GM12874 (cell line): ENCODE measurements around the gene TPRN.

Source experiments
- TF ChIP-seq, protein P1 (sequence below): IDR thresholded peaks from 2 replicates; pipeline ENCODE4 v1.5.1; 2011; ENCODE audit warnings: low read depth, mild to moderate bottlenecking, control low read depth, low read length, moderate library complexity; ENCODE audit not compliant: insufficient read depth

The TPRN gene

DNA sequence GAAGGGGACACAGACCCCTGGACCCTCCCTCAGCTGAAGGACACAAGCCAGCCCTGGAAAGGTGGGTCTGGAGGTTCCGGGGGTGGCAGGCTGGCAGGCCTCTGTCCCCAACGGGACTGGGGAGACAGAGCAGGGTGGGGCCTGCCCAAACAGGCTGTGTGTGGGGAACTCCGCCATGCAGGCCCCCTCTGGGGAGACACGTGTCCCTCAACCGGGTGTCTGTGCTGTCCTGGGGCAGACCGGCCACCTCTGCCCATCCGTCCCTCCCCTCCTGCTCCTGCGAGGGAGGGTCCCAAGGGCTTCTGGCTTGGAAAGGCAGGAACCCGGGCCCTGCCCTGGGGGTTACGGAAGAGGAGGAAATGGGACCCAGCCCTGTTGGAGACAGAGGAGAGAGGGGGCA lies 31.6 kb upstream of the TPRN start:
- TF ChIP-seq, protein P1, sequence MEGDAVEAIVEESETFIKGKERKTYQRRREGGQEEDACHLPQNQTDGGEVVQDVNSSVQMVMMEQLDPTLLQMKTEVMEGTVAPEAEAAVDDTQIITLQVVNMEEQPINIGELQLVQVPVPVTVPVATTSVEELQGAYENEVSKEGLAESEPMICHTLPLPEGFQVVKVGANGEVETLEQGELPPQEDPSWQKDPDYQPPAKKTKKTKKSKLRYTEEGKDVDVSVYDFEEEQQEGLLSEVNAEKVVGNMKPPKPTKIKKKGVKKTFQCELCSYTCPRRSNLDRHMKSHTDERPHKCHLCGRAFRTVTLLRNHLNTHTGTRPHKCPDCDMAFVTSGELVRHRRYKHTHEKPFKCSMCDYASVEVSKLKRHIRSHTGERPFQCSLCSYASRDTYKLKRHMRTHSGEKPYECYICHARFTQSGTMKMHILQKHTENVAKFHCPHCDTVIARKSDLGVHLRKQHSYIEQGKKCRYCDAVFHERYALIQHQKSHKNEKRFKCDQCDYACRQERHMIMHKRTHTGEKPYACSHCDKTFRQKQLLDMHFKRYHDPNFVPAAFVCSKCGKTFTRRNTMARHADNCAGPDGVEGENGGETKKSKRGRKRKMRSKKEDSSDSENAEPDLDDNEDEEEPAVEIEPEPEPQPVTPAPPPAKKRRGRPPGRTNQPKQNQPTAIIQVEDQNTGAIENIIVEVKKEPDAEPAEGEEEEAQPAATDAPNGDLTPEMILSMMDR, result no peak

DNA sequence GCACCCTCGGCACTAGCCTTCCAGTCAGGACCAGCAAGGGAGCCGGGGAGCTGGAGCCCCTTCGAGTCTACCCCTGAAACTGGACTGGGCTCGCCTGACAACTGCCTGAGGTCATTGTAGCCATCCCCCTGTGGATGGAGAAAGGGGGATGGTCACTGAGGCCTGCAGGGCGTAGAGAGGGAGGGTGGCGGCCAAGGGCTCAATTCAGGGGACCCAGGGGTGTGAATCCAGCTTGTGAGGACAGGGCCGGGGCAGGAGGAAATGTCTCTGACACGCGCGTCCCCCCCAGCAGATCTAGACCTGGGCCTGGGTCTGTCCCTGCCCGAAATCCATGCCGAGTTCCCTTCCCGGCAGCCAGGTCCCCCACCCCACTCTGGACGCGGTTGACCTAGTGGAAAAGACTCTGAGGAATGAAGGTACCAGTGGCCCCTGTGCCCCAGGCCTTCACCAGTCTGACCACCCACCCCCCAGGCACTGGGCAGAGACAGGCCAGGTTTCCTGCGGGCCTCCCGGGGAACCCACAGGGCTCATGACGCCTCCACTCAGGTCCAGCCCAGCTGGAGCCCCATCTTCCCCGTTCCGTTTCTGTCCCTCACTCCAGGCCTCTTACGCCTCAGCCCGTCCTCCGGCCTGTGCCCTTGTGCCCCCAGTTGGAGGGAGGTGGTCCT lies 31.0 kb upstream of the TPRN start:
- TF ChIP-seq, protein P1, result no peak

DNA sequence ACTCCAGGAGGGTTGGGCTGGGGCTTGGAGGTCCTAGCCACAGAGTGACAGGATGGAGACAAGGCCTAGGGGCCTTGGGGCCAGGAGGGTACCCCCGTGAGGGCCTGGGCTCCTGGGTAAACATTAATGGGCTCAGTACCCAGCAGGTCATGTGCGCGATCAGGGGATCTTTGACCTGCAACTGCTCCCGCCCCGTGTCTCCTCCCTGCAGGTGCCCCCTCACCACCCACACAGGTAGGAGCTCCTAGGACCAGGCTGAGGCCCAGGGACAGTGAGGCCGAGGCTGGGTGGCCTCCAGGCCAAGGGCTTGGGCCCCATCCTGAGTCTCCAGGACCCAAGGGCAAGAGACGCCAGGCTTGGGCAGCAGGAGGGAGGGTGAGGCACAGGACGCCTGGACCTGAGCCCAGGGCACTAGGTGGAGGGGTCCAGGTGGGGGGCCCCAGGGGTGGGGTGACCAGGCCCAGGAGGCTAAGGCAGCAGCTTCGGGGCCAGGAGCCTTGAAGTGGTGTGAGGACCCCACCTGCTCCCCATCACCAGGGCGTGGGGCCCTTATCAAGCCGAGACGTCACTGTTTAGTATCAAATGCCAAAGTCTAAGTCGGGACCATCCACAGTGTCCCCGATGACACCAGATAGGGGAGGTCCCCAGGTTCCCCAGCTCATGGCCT lies 30.3 kb upstream of the TPRN start, which contains the start of gene SLC34A3:
SLC34A3 (plus strand) TSS at position 197 of the 667 bp plus-strand sequence. CDS start 802 bp downstream, outside the sequence.
- TF ChIP-seq, protein P1, result no peak

DNA sequence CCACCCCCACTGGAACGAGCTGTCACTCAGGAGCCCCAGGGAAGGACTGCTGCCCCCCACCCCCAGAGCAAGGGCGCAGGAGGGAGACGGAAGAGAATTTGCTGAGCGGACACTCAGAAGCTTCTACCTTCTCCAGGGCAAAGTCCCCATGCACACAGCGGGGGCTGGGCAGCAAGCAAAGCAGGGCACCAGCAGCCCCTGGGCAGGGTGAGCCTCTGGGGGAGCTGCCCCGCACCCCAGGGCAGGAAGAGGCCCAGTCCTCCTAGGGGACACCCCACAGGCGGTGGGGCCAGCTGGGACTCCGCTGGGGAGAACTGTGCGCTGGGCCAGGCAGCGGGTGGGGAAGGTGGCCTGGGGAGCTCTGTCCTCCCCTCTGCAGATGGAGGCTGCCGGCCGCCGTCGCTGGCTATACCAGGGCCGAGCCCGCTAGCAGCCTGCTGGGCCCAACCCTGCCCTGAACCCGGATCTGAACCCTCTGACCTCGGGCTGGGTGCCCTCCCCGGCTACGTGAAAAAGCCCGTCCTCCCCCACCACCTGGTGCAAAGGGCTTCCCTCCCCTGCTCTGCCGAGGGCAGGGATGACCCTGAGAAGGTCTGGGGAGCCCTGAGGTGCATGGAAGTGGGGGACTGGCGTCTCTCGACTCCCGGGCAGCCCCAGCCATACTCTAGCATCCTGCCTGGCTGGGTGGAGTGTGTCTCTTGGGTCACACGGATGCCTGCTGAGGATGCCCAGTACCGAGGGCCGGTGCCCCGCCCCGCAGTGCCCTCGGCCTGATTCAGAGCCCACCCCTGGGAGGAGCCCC lies 29.6 kb upstream of the TPRN start:
- TF ChIP-seq, protein P1, result no peak

DNA sequence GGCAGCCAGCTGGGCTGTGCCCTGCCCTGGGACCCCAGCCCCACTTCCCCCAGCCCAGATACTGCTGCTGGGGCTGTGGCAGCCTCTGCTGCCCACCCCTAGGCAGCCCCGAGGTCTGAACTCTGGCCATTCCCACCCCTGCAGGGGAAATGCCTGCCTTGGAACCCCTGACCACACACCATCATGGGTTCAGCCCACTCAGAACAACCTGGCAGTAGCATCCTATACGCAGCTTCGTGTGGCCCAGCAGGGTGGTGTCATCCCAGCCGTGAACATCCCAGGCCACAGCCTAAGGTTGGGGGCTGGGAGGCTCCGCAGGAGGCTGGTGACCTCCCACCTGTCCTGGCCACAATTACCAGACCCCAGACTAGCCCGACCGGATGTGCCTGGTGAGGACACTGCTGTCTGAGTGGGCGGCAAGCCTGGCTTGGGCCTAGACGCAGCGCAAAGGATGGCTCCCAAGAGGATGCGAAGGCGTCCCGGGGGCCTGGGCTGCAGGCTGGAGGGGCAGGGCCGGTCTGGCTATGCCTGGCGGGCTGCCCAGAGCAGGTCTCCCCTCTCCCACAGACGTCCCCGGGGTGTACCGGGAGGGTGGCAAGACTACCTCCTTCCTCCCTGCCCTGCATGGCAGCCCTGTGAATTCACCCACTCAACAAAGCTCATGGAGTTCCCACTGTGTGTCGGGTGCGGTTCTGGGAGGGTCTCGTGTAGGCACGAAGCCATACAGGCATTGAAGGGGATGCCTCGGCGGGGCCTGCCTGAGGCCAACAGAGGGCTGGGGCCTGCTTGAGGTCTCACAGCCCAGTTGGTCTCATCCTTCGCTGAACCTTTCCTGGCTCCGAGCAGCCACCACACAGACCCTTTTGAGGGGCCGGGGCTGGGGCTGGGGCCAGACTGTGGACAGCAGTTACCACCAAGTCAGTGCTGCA lies 28.7 kb upstream of the TPRN start:
- TF ChIP-seq, protein P1, result no peak

DNA sequence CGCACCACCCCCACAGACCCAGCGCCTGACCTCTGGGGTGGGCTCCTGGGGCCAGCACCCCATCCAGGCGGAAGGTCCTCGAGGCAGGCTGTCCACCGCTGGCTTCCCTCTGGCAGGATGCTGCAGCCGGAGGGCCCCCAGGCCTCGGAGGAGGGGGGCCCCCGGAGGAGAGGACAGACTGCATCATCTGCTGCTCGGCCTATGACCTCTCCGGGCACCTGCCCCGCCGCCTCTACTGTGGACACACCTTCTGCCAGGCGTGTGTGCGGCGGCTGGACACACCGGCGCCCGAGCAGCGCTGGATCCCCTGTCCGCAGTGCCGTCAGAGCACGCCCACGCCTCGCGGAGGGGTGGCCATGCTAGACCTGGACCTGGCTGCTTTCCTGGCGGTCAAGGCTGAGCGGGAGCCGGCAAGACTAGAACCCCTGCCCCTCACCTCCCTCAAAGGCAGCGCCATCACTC lies 28.0 kb upstream of the TPRN start:
- TF ChIP-seq, protein P1, result 0 out of 2 replicates have a peak, but pooled peaks have one; percentile 1
